Measurements from ENCODE around the gene FOXO6. TPM values are rescaled to one million over a fixed set of nuclear protein-coding genes. Genes with fewer than 3 reads are reported as not detected.

FOXO6 gene
- total and polyA plus RNA-seq, 9 of the 15 experiments (the other 6 are each of a cell fraction or from before 2014, with no cell fraction given) = 0.04 to 0.31 (median 0.12) TPM; not detected in 5

- ChIA-PET POLR2A (interaction anchor here (1.0 kb wide), 1 partner anchor 15 kb away, joined by 3 read pairs; no protein-coding TSS in a partner anchor), CTCF (ENCODE audit: low intra/inter-chr PET ratio) (no interaction called here)
- H3K79me2 ChIP-seq (ENCODE audit: control insufficient read depth, insufficient read depth, low read length) = no peaks in the 10 kb centered on the region
- H3K9me3 ChIP-seq (replicated peaks; ENCODE audit: control insufficient read depth, insufficient read depth, low read depth, low read length) = no peaks in the 10 kb centered on the region
- in situ Hi-C loops (cut with MboI) = no loop called here
- H3K4me1 ChIP-seq (replicated peaks in 1 of 2; ENCODE audit: control insufficient read depth in 2 of 2, insufficient read depth in 2 of 2, low read length in 2 of 2) = peaks cover 19 to 55% of the 10 kb centered on the region in 2 experiments
- no peak overlapping the region; a peak in 1 of 4 replicates for H3K9ac ChIP-seq (ENCODE audit: insufficient read depth in 1 of 2, low read depth in 2 of 2, low read length in 2 of 2)
- no TSS peak for BruUV-seq (replicated peaks)
- 0 out of 2 replicates have a peak overlapping the region, but pooled peaks have one; percentile 64 for H2AFZ ChIP-seq (ENCODE audit: low read depth, low read length)
- H3K27me3 ChIP-seq (ENCODE audit: control insufficient read depth in 2 of 2, insufficient read depth in 2 of 2, low read length in 2 of 2) = peaks cover 11 to 48% of the 10 kb centered on the region in 2 experiments
- H3K4me3 ChIP-seq = peak overlapping the region; percentile 42; the same call in 1 of the 2 replicates
- TF ChIP-seq ZNF766 (CRISPR knock-in tag; conservative IDR thresholded peaks at IDR 0.05) = 0 out of 2 replicates have a peak, but pooled peaks have one; percentile 5
- TF ChIP-seq EGR1 (conservative IDR thresholded peaks at IDR 0.05) = peak; percentile 66
- TF ChIP-seq SRF (CRISPR knock-in tag; IDR thresholded peaks at IDR 0.05) = no peak
- TF ChIP-seq ZBTB7A (IDR thresholded peaks at IDR 0.05; ENCODE audit: borderline replicate concordance, control insufficient read depth, low read depth, low read length) = 0 out of 2 replicates have a peak, but pooled peaks have one; percentile 3
- no peak for TF ChIP-seq STAT6 (CRISPR knock-in tag; IDR thresholded peaks at IDR 0.05)
- peak; percentile 72; the same call in 1 of the 2 replicates for TF ChIP-seq ZNF263 (CRISPR knock-in tag; IDR thresholded peaks at IDR 0.05; ENCODE audit: borderline replicate concordance)
- TF ChIP-seq ADNP (tag; IDR thresholded peaks at IDR 0.05) = no peak
- no peaks in the 10 kb centered on the region for H3K36me3 ChIP-seq (ENCODE audit: control insufficient read depth, insufficient read depth, low read length)
- no peak overlapping the region for H3K27ac ChIP-seq (ENCODE audit: extremely low read depth, low read depth, low read length)
- intact Hi-C loops (cut with micrococcal nuclease) = no loop called here
- no peaks in the 10 kb centered on the region for H3K9me1 ChIP-seq (ENCODE audit: control insufficient read depth, insufficient read depth, low read length)
- H3K4me2 ChIP-seq (ENCODE audit: insufficient read depth, low read length) = peak overlapping the region; percentile 57; the same call in 1 of the 2 replicates
- FAIRE-seq = no peak
- 1% methylated on average over 19 of the region's 20 CpGs for WGBS (ENCODE audit: insufficient coverage, low coverage, missing lambda C conversion rate)
- no peak for ATAC-seq
- DNase-seq (ENCODE audit: extremely low read depth in 1 of 4, low spot score in 3 of 4) = peak in 2 of 4 experiments; percentile 39 to 46
- H4K20me1 ChIP-seq (replicated peaks; ENCODE audit: control insufficient read depth, insufficient read depth, low read length) = peaks cover 16% of the 10 kb centered on the region
These were observed 1.1 kb downstream of the FOXO6 start for GRCh38 chr1:41362357-41362721.

Data from K562 (cell line).